ENCODE data around the gene LIPG.

The LIPG gene

DNA sequence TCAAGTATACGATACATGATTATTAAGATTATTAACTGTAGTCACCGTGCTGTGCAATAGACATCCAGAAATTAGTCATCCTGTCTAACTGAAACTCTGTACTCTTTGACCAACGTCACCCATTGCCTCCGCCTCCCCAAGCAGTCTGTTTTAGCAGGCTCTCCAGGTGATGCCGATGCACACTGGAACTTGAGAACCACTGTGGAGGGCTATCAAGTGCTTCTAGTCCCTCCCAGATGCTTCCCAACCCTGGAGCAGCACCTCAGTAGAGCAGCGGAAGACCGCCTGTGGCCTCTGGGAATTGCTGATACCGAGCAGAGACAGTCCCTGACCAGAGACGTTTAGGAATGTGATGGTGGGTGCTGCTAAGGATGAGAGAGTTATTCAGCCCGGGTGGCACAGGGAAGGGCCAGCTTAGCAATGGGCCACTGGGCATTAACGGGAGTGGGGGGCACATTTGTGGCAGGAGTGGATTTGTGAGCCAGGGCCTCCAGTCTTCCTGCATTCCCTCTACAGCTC, 50.7 kb downstream of the LIPG start:
- DNase-seq (ENCODE audit: low read depth) = no peak

DNA sequence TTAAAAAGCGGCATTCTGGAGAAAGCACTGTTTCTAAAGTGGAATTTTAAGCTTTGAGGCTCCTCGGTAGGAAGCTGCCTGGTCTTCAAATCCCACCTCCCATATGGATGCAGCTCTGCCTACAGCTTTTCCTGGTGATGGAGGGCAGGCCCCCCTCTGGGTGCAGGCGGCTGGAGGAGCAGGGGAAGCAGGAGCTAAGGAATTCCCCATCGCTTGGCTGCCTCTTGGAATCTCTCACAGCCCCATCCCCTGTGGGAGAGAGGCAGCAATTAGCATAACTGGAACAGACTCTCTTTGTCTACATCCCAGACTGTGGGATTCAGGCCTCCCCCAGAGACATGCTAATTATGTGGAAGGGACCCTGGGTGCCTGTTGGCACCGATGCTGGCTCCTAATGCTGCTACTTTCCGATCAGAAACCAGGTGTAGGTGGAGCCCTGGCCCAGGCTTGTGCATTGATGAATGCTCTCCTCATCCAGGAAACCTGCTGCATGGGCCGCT, 51.3 kb downstream of the LIPG start:
- DNase-seq (ENCODE audit: low read depth) = no peak

DNA sequence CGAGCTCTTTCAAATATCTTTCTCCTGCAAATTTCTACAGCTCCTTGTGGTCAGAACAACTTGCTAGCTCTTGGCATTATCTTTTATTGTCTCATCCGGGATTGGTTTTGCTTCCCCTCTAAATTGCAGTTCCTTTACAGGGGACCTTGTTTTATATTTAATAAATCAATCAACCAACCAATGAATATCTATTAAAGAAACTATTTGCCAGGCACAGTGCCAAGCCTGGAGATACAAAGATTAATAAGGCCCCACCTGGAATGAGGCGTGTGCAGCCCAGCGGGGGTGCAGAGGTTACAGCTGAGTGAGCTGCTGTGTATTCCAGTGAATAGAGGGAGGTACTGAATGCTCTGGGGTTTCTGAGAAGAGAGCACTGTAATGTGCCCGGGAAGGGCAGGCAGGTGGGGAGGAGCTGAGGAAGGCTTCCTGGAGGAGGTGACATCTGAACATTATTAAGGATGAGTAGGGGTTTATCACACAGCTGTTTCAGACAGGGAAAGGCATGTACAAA, 51.8 kb downstream of the LIPG start:
- DNase-seq (ENCODE audit: low read depth) = no peak

DNA sequence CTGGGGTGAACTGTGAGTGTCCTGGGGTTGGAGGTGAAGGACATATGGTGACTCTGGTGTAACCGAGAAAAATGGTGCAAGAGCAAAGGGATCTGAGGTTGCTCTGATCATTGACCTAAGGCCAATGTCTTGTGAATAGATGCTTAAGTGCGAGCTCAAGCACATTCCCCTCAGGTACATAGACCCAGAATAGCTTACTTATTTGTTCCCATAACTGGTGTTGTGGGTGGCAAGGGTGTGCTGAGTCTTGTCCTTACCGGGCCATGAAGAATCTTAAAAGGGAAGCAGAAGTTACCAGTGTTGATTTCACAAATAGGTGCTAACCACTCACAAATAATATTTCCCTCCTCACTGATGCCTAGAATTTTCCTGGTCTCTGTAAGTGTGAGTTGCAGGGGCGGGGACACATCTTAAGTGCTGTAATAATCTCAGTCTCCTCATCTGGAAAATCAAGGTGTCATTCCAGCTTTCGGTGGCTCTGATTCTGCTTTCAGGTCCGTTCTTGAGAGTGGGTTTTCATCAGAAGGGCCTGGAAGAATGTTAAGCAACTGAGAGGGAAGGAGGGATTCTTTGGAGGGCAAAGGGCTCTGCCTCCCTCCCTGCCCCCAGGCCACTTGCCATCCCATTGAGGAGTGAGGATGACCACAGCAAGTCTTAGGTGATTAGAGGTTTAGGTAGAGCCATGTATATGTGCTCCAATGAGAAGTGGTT, 54.9 kb downstream of the LIPG start:
- DNase-seq (ENCODE audit: low read depth) = no peak

DNA sequence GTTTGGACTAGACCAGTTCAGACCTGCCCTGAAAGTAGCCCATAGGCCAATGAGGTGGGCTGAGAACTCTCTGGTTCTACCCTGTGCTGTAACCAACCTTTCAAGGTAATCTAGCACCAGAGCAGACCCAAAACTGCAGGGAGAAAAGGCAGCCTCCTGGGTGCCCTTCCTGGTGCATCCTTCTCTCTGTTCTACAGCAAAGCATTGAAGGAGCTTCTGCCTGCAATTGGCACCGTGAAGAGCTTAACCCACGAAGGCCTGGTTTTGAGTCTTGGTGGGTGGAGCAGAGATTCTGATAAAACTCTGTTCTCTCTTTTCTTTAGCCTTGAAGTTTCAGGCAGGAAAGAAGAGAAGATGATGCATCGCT, 55.5 kb downstream of the LIPG start:
- no peak for DNase-seq (ENCODE audit: low read depth)

DNA sequence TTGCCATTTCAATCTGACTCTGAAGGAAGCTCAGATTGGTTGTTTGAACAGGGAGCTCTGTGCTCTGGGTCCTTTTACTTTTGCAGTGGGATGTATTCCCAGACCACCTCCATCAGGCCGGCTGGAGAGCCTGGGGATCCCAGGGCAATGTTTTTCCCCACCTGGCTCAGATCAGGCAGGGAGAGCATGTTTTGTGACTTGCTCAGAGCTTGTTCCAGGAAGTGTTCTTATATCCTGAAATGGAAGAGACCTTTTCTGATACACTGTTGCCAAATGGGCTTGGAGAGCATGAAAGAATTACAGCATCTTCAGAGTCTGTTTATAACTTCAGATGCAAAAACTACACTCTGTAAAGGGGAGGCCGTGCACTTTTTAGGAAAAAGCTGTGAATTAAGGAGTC, 56.0 kb downstream of the LIPG start:
- DNase-seq (ENCODE audit: low read depth) = no peak

DNA sequence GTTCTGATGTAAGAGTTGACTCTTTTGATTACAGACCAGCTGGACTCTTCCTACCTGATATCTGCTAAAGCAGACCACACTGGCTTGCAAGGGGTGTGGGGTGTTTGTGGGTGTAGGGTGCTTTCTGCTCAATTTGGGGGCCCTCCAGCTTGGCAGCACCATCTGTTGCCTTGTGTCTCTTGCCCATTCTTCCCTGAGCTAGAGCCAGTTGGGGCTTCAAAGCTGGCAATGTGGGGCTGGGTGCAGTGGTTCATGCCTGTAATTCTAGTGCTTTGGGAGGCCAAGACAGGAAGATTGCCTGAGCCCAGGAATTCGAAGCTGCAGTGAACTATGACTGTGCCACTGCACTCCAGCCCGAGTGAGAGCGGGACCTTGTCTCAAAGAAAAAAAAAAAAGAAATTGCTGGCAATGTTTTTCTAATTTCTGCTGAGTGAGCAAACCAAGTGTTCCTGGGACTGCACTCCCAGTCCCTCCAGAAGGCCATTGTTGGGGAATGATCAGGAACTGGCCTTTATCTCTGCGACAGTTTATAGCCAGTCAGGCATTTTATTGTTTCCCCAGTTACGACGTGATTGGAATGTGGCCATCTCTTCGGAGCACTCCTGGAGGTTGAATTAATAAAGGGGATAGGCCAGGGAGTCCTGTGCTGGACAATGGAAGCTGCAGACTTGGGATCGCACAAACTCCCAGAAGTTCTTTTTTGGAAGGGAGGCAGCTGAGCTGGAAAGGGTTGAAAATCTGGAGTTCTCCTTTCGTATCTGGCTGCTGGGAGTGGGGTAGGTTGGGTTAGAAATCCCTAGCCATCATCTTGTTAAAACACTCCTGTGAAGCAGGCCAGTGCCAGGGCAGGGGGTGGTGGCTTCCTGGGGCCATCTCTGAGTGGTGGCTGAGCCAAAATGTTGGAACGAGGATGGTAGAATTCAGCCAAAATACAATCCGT, 57.2 kb downstream of the LIPG start:
- DNase-seq (ENCODE audit: low read depth) = no peak

DNA sequence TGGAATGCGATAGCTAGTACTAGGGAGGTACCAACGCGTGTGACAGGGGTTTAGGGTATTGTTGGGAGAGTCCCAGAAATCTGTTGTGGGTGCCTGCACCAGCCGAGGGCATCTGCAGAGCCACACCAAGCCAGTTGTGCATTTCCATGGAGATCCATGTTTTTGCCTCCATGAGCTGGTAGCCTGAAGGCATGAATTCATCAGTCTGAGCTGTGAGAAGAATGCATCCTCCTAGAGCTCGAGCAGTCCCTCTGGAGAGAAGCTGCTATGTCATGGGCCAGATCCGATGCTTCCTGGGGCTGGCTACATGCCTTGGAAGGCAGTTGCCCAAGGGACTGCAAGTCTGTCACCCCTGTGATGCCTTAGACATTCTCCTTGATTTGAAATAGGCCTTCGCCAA, 57.9 kb downstream of the LIPG start:
- no peak for DNase-seq (ENCODE audit: low read depth)

DNA sequence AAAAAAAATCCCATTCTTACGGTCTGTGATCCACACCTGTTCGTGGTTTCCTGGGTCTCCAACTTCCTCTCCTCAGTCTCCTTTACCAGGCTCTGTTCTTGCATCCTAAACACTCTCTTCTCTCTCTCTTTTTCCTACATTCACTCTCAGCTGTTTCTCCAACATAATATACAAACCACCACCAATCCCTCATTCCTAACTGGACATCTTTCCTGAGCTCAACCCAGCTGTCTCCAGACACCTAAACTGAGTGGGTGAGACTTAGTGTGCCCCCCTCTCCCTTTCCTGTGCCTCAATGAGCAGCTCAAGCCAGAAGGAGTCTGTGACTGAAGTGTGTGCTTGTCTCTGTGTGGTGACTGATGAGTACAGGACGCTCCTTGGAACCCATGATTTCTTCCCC, 59.4 kb downstream of the LIPG start:
- DNase-seq (ENCODE audit: low read depth) = no peak

DNA sequence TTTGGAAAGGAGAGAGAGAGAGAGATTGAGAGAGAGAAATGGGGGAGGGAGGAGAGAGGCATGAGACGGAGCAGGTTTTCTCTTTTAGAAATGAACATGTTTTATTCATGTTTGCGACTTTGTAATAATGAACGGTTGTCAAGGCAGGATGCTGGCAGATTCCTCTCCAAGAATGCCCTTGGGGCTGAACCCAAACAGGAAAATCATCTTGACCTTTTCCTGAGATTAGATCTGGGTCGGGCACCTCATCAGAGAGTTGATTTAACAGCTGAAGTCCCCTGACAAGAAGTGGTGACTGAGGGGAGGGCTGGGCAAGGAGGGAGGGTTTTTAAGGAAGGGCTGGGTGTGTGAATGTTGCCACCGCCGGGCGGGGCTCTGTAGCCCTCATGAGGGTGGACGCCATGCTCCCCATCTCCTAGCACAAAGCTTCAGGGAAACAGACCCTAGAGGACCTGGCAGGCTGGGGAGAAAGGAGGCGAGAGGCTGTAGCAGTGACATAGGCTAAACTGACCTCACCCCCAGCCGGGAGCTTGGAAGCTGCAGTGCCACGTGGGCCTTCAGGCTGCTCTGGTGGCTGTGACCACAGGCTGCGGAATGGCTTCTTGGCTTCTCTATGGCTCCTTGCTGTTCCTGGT, 60.0 kb downstream of the LIPG start:
- no peak for DNase-seq (ENCODE audit: low read depth)

DNA sequence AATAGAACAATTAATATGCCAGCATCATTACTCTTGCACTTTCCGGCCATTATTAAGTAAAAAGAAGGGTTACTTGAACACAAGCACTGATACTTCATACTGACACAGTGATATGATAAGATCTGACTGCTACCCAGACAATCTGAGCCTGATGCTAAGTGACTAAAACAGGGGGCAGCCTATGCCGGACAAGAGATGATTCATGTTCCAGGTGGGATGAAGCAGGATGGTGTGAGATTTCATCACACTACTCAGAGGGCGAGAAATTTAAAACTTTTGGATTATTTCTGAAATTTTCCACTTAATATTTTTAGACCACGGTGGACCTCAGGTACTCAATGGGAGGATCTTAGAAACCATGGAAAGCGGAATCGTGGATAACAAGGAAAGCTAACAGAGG, 61.7 kb downstream of the LIPG start:
- DNase-seq (ENCODE audit: low read depth) = no peak

DNA sequence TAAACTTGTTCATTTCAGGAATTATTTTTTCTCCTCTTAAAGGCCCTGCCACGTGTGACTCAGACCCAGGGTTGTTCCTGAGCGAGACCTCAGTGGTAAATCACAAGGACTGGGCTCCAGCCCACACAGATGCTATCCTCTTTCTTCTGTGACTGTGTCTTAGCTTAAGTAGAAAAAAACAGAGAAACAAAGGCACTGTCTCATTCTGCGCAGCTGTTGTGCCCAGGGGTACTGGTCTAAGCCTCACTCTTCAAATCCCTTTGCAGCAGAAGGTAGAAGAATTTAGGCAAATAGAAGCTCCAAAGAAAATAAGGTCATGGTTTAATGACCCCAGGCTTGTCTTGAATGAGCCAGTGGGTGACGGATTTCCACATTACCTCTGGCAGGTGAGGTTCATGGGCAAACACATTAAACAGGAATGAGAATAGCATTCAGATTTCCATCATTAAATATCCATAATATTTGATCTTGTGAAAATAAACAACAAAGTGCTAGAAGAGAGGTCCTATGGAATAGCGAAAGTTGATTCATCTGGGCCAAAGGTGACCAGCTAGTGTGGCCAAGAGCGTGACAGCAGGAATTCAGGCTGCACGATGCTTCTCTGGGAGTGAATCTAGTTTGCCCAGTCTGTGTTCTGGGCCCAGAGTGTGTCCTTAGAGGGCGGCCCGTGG, 63.3 kb downstream of the LIPG start:
- no peak for DNase-seq (ENCODE audit: low read depth)

DNA sequence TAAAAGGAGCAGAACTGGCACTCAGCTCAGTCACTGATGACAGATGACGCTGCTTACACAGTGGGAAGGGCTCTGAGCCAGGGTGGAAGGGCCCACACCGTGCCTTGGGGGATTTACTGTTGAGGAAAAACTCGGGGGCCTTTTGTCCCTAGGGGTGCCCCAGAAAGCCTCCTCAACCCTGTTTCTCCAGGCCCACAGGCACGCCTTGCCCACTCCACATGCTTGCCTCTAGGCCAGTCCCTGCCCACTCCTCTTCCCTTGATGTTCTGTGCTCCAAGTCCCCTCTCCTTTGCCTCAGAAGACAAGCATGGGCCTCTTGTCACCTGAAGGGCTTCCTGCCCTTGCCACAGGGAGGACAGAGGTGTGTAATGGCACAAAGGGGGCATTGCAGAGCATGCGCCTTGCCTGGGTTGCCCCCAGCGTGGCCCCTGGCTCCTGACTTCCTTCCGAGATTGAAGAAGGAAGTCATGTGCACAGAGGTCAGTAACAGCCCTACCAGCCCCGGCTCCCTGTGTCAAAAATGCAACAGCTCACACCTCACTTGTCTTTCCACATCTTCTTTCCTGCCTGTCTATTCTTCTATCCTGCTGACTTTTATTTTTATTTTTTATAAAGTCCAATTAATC, 65.1 kb downstream of the LIPG start:
- DNase-seq (ENCODE audit: low read depth) = no peak

DNA sequence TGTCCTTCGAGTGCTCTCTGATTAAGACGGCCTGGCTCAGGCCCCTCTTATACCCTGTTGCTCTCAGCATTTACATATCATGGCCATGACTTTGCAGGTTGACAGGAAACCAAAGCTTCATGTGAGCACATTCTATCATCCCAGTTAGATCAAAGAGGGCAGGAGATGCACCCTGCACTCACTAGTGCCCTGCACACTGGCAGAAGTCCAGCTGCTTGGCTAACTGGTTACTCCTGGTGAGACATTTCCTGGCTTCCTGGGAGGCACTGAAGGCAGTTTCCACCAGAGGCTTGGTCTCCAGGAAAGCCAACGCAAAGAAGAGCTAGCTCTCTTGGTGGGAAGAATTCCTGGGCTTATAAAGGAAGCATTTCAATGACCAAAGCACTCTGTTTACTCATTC, 66.3 kb downstream of the LIPG start:
- DNase-seq (ENCODE audit: low read depth) = no peak

DNA sequence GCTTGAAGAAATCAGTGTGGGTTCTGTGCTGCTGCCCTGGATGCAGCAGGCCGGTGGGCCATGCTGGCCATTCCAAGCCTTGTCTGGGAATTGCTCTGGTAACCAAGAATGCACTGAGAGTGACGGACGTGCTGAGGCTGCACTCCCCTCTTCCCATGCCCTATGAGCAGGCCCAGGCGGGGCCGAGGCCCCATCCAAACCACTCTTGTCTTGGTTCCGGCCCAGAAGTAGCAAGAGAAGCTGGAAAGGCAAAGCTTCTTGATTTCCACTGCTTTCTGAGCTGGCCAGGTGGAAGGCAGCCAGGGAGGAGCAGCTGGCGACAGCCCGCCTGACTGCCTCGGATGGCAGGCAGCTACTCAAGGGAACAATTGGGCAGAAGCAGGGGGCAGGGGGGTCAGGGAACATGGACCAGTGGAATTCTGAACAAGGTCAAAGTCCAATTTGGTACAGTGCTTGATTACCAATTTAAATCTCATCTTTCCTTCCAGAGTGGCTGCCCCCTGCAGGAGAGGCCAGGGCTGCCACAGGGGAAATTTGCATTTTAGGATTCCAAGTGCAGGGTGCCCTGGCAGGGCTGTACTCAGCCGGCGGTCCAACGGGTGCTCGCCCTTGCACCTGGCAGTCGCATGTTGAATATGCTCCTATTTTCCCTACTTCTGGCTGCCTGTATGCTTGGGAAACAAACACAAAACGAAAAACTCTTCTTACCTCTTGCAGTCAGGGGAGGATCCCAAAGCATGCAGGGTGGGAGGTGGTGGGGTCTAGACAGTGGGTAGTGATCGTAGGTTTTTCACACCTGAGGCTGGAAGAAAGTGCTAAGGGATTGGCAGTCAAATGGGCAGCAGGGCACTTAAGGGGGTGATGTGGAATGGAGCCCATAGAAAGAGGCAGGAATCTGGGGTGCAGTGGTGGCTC, 67.3 kb downstream of the LIPG start:
- DNase-seq (ENCODE audit: low read depth) = no peak

DNA sequence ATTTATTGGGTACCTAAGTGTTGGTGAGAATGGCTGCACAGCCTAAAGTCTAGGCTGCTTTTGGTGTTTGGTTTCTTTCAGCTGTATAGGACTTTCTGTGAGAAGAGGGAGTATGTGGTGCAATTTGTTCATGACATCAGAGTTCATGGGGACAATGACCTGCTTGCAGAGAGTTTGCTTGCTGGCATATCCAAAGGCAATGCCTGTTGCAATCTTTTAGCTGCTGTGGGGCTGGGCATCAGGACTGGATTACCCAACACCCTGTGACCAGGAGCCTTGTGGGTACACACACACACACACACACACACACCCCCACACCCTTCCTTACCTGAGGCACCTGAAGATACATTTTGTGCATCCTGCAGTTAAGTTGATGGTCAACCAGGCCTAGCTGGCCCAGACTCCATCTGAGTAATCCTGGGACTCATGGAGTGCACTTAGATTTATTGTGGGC, 68.4 kb downstream of the LIPG start:
- no peak for DNase-seq (ENCODE audit: low read depth)

DNA sequence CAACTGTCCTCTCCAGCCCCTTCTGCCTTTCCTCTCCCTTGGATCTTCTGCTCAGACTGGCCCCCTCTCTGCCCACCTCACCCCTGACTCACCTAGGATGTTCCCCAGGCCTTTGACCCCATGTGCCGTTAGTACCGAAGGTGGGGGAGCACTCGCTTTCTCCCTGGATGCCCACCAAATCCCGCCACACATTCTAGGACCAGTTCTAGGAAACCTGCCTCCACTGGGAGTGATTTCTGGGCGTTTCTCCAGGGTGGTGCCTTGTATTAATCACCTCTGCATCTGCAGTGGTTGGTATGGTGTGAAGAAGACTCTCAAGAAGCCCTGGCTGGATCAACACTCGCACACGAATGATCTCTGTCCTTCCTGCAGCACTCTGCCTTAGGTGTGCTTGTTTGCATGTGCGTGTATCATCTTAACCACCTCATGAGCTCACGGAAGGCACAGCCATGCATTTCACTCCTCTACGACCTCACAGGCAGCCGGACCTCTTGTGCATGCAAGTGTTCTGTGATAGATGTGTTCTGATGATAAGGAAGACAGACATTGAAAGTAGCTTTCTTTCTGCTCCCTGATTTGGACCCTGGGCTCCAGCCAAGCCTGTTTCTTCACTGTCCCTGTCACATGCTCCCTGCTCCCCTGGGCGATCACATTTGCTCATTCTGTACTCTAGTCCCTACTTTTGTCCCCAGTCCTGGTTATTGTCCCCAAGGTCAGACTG, 69.4 kb downstream of the LIPG start:
- no peak for DNase-seq (ENCODE audit: low read depth)

DNA sequence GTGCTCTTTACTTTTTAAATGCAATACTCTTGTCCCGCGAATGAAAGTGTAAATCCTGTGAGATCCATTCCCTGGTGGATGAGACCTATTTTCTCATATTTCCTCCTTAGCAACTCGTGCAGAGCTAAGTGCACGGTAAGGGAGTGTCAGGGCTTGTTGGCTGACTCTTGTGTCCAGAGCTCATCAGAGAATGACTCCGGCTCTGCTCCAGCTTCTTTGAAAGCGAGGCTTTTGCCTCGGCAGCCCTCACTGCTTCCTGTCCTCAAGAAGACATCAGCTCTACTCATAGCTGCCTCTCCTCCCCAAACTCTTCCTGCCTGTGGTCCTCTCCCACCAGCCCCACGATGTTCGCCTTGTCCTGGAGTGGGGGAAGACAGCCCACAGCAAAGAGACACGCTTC, 70.7 kb downstream of the LIPG start:
- no peak for DNase-seq (ENCODE audit: low read depth)

DNA sequence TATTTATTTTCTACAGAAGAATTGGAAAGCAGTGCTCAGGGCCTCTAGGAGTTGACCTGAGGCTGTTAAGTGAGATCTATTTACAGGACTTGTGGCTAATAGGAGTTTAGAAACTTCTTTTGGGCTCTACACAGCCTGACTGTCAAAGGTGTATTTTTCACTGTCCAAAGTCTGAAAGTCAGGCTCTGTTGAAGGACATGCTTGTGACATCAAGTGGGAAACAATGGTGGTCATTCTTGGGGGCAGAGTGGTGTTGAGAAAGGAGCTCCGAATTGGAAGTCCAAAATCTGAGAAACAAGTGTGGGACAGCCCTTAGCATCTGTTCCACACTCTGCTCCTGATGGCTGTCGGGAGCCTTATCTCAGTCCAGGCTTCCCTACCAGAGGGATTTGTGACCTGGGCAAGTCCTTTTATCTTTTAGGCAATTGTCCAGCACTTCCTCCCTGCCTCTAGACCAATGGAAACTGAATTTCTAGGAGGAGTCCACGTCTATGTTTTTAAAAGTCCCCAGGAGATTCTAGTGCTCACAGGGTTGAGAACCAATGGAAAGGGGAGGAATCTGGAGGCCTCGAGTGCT, 76.4 kb downstream of the LIPG start:
- no peak for DNase-seq (ENCODE audit: low read depth)

All from stimulated activated CD8-positive, alpha-beta memory T cell treated with anti-CD3 and anti-CD28 coated beads, Interleukin-12 subunit alpha, Interleukin-12 subunit beta, amount 100 ng/mL, for 4 hours (primary cell).